ENCODE data around the gene TEX101. TPM values are rescaled to one million over a fixed set of nuclear protein-coding genes. Genes with fewer than 3 reads are reported as not detected.
"Not testable (repeated sequence)": the region's sequence is repeated elsewhere in the genome, so short reads cannot be mapped to it uniquely, and the experiment has no call there.

TEX101 gene, protein sequence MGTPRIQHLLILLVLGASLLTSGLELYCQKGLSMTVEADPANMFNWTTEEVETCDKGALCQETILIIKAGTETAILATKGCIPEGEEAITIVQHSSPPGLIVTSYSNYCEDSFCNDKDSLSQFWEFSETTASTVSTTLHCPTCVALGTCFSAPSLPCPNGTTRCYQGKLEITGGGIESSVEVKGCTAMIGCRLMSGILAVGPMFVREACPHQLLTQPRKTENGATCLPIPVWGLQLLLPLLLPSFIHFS
- total RNA-seq (2014; rRNA removed; shearing (Covaris generic)): not detected in 2 replicates

DNA sequence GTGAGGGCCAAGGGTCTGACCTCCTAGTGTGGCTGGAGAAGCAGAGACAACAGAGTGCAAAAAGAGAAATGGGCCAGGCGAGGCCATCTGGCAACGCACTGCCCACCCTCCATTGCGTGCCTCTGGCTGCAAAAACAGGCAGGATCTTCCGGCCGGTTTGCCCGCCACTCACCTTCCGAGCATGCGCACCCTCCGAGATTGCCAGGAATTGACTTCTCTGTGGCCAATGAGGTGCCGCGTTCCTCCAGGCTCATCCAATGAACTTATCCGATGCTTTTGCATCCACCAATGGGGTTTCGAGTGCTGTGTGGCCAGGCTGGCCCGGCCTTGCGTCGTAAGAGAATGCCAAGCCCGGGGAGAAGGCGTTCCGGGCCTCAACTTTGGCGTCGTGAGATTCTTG is at the start of gene TEX101:
TEX101 (plus strand) TSS at position 337 of the 400 bp plus-strand sequence. CDS start 1,030 bp downstream, outside the sequence.
- DNase-seq (ENCODE audit: low spot score): no peak

DNA sequence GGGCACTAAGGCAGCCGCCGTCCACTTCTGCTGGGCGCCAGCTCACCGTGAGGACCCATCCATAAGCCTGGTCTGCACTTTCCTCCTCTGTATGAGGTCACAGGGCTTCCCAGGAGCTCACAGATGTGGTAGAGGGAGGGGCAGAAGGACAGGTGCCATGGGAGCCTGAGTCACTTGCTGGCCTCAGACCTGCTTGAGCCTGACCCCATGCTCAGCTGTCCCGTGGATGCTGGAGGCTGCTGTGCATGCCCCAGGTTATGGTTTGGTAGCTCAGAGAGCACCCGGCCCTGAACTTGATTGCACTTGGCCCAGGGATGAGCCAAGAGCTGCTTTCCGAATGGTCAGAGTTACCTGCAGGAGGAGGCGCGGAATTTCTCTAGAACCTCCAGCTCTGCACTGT is 49.0 kb upstream of the TEX101 start:
- not testable (repeated sequence) for DNase-seq (ENCODE audit: low spot score)

DNA sequence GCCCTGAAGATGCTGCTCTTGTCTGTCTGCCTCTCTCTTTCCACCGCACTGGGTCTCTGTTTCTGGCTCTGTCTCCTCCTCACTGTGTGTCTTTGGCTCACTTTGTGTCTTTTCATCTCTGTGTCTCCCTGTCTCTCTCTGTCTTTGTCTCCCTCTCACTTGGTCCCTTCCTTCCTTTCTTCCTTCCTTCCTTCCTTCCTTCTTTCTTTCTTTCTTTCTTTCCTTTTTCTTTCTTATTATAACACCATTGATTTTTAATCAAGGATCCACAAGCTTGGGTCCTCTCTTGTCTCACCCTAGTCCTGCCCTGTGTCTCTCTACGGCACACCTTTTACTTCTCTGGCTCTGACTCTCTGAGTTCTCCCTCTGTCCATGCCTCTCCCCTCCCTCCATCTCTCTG is 46.9 kb upstream of the TEX101 start:
- DNase-seq (ENCODE audit: low spot score): no peak

GRCh38 chr19:43368897-43369296 is 45.8 kb upstream of the TEX101 start:
- not testable (repeated sequence) for DNase-seq (ENCODE audit: low spot score)

DNA sequence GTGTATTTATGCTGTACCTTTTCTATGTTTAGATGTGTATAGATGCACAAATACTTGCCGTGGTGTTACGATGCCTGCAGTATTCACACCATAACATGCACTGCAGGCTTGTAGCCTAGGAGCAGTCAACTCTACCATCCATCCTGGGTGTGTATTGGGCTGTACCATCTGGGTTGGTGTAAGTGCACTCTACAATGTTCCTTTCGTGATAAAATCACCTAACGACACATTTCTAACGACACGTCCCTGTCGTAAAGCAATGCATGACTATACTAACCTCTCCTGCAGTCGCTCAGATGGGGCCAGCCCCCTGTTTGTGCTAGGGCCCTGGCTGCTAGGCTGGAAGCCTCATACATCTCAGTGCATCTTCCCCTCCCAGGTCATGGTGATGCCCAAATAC is 42.8 kb upstream of the TEX101 start:
- DNase-seq (ENCODE audit: low spot score): no peak

- DNase-seq (ENCODE audit: low spot score): no peak
Observed at GRCh38 chr19:43372462-43372861, 42.2 kb upstream of the TEX101 start.

DNA sequence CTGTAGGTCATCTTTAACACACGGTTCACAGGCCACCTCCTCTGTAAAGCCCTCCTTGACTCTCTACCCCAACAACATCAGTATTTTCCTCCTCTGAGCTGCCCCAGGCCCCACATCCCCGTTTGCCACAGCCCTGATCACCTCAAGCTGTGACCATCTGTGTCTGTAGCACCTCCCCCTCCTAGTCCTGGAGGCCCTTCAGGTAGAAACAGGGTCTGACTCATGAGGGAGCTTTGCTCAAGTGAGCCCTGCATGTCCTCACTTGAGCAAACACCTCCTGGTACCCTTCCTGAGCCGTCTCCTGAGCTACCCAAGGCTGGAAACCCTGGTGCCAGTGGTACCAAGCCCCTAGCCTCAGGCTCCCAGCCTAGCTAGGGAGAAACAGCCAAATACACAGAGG is 37.1 kb upstream of the TEX101 start:
- not testable (repeated sequence) for DNase-seq (ENCODE audit: low spot score)

GRCh38 chr19:43380008-43380407 is 34.7 kb upstream of the TEX101 start:
- DNase-seq (ENCODE audit: low spot score): no peak

DNA sequence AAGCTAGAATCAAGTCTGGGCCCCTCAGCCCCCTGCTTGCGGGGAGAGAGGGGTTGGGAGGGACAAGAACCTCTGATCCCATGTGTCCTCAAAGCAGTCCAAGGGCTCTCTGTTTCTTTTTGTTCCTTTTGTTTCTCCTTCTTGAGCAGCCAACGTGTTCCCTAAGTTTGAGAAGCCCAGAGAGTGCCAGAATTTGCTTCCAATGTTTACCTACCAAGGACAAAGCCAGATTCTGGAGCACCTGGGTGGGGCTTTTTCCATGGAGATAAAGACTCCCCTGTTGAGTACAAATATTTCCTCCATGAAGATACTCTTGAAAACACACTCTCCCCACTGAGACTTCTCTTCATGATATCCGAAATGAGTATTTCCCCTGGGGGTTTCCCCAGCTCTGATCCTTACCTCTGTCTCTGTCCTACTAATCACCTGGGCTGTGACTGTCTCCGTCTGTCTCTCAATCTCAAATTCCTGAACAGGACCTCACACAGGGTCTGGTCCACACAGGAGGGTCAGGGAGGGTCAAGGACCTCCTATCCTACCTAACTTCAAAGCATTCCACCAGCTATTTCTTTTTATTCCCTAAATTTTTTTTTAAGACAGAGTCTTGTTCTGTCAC is 33.8 kb upstream of the TEX101 start:
- no peak for DNase-seq (ENCODE audit: low spot score)

- not testable (repeated sequence) for DNase-seq (ENCODE audit: low spot score)
Observed at GRCh38 chr19:43382586-43383216, 32.0 kb upstream of the TEX101 start.

DNA sequence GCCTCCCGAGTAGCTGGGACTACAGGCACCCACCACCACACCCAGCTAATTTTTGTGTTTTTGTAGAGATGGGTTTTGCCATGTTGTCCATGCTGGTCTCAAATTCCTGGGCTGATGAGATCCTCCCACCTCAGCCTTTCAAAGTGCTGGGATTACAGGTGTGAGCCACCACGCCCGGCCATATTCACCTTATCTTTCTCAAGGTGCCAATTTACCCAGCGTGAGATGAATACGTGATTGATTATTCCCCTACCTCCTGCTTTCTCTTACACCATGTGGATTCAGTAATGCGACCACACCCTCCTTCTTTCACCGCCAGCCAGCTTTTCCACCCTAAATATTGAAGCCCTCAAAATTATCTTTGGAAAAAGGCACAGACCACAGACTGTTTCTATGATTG is 31.4 kb upstream of the TEX101 start:
- not testable (repeated sequence) for DNase-seq (ENCODE audit: low spot score)

- DNase-seq (ENCODE audit: low spot score): not testable (repeated sequence)
Observed at GRCh38 chr19:43383759-43384158, 30.9 kb upstream of the TEX101 start.

DNA sequence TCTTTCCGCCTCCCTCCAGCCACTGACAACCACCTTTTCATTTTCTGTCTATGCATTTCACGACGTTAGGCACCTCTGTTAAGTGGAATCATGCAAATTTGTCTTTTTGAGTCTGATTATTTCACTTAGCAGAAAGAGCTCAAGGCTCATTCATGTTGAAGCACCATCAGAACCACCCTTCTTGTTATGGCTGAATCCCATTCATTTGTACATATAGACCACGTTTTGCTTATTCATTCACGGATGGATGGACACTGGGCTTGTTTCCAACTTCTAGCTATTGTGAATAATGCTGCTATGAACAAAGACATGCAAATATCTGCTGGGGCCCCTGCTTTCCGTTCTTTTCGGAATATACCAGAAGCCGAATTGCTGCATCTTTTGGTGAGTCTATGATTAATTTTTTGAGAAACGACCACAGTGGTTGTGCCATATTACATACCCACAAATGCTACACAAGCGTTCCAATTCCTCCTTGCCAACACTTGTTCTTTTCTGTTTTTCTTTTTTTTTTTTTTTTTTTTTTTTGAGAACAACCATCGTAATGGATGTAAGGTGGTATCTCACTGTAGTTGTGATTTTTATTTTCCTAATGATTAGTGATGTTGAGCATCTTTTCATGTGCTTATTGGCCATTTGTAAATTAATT is 23.7 kb upstream of the TEX101 start:
- DNase-seq (ENCODE audit: low spot score): not testable (repeated sequence)

DNA sequence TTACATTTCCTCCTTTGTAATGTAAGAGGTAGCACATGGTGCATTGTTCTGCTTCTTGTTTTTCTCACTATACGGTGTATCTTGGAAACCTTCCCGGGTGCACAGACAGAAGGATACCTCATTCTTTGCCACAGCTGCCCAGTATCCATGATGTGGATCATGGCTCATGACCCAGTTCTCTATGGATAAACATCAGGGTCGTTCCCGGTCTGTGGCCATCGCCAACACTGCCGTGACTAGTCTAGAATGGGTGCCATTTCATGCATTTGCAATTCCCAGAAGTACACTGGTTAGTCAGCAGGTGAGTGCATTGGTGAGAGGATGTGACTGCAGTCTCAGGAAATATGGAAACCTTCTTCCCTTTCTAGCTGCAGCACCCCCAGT is 23.1 kb upstream of the TEX101 start:
- DNase-seq (ENCODE audit: low spot score): not testable (repeated sequence)

GRCh38 chr19:43393501-43393900 is 21.2 kb upstream of the TEX101 start:
- not testable (repeated sequence) for DNase-seq (ENCODE audit: low spot score)

- no peak for DNase-seq (ENCODE audit: low spot score)
Observed at GRCh38 chr19:43395561-43395960, 19.1 kb upstream of the TEX101 start.

DNA sequence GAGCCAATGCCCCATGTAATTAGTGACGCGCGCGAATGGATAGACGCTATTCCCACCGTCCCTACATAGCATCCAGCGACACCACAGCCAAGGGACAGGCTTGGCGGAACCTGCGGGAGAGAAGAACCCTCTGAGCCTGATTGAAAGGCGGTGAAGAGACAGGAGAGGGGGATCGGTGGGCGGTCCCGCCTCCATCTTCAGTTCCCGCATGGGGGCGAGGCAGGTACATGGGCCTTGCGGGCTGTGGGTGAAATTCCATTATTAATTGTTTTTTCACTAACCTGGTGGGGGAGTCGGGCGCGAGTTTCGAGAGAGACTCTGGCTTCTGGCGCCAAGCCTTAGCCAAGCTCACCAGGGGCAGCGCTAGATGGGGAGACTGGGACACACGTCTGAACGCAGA is 8.4 kb upstream of the TEX101 start:
- no peak for DNase-seq (ENCODE audit: low spot score)

DNA sequence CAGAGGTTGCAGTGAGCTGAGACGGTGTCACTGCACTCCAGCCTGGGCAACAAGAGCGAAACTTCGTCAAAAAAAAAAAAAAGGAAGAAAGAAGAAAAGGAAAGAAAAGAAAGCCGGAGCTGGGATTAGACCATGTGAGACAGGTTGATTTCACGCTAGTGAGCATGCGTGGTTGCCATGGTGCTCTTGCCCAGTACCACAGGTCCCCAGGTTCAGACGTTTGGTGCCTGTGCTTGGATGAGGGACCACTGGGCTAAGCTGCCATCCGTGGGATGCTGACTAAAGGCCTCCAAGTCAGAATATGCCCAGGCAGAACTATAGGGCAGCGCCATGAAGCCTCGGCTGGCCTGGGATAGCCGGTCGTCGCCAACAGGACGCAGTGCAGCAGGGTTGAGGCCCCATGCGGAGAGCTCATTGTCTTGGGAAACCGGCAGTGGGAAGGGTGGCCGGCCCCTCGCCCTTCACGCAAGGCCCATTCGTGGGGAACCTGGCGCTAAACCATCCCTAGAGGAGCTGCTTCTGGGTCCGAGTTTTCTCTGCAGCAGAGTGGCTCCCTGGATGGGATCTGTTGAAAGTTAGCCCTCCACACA is 7.2 kb upstream of the TEX101 start:
- no peak for DNase-seq (ENCODE audit: low spot score)

- DNase-seq (ENCODE audit: low spot score): no peak
Observed at GRCh38 chr19:43408043-43408442, 6.6 kb upstream of the TEX101 start.

- DNase-seq (ENCODE audit: low spot score): no peak
Observed at GRCh38 chr19:43409415-43409814, 5.3 kb upstream of the TEX101 start.

- no peak for DNase-seq (ENCODE audit: low spot score)
Observed at GRCh38 chr19:43412441-43412840, 2.2 kb upstream of the TEX101 start.

DNA sequence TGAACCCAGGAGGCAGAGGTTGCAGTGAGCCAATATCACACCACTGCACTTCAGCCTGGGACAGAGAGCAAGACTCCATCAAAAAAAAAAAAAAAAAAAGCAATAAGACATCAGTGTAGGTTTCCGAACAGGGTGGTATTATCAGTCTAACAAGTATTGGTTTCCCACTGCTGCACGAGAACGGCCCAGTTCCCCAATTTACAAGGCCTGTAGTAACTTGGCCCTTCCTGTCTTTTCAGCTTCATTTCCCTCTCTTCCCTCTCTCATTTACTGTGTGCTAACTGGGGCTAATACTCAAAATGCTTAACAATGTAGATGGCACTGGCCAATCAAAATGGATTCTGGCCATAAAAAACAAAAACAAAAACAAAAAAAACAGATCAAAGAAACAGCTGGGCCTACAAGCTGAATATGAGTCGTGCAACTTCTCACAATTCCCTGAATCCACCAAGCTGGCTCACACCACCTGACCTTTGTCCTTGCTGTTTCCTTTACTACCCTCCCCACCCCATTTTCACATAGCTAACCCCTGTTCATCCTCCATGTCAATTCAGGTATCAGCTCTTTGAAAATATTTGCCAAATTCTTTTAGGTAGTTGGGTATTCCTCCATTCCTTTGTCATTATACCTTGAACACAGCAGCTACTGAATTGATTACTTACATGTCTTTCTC is 2.4 kb downstream of the TEX101 start:
- DNase-seq (ENCODE audit: low spot score): no peak
